ENCODE data around the gene TMEM151A. TPM values are rescaled to one million over a fixed set of nuclear protein-coding genes. Genes with fewer than 3 reads are reported as not detected.
"Not testable (repeated sequence)": the region's sequence is repeated elsewhere in the genome, so short reads cannot be mapped to it uniquely, and the experiment has no call there.

TMEM151A gene
- total RNA-seq, 2 experiments from 2014 or later = not detected

GRCh38 chr11:66302656-66303055 lies 11.0 kb downstream of the TMEM151A start:
- Mint-ChIP-seq H3K36me3 (ENCODE audit: low read depth) (no peaks in the 10 kb centered on the region), H3K4me1 (no peaks in the 10 kb centered on the region), H3K27ac (no peak overlapping the region), H3K27me3 (peaks cover 2% of the 10 kb centered on the region), H3K9me3 (no peaks in the 10 kb centered on the region), H3K4me3 (no peak overlapping the region)
- no peak for DNase-seq
- ChIA-PET POLR2A (no interaction called here), CTCF (interaction anchor here (1.6 kb wide), 1 partner anchor 10 kb away, joined by 12 read pairs; no protein-coding TSS in a partner anchor)

GRCh38 chr11:66309475-66309874 lies 17.8 kb downstream of the TMEM151A start:
- no peaks in the 10 kb centered on the region for H3K9me3 Mint-ChIP-seq
- H3K27ac Mint-ChIP-seq = no peak overlapping the region
- H3K4me1 Mint-ChIP-seq = peaks cover 19% of the 10 kb centered on the region
- H3K27me3 Mint-ChIP-seq = peaks cover 3% of the 10 kb centered on the region
- H3K4me3 Mint-ChIP-seq = no peak overlapping the region
- H3K36me3 Mint-ChIP-seq (ENCODE audit: low read depth) = no peaks in the 10 kb centered on the region
- CTCF ChIA-PET = interaction anchor here (0.7 to 3.5 kb wide), 3 partner anchors 13 to 80 kb away, joined by 3 to 18 read pairs (median 3); no protein-coding TSS in a partner anchor
- POLR2A ChIA-PET = no interaction called here
- DNase-seq = no peak

DNA sequence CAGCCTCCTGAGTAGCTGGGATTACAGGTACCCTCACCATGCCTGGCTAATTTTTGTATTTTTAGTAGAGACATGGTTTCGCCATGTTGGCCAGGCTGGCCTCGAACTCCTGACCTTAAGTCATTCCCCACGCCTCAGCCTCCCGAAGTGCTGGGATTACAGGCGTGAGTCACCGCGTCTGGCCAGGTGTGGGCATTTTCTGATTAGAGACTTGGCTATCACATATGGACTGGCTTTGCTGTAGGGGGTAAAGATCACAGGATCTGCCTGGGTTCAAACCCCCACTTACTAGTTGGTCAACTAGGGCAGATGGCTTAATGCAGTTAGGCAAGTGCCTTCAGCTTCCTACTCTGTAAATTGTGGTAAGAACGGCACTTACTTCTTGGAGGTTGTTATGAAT lies 18.6 kb downstream of the TMEM151A start:
- no peak for DNase-seq
- Mint-ChIP-seq H3K4me1 (peaks cover 25% of the 10 kb centered on the region), H3K27ac (no peak overlapping the region), H3K9me3 (no peaks in the 10 kb centered on the region), H3K4me3 (no peak overlapping the region), H3K36me3 (ENCODE audit: low read depth) (no peaks in the 10 kb centered on the region), H3K27me3 (peaks cover 3% of the 10 kb centered on the region)
- ChIA-PET POLR2A (no interaction called here), CTCF (interaction anchor here (2.6 to 3.5 kb wide), 2 partner anchors 80 to 88 kb away, joined by 7 to 18 read pairs; no protein-coding TSS in a partner anchor)

DNA sequence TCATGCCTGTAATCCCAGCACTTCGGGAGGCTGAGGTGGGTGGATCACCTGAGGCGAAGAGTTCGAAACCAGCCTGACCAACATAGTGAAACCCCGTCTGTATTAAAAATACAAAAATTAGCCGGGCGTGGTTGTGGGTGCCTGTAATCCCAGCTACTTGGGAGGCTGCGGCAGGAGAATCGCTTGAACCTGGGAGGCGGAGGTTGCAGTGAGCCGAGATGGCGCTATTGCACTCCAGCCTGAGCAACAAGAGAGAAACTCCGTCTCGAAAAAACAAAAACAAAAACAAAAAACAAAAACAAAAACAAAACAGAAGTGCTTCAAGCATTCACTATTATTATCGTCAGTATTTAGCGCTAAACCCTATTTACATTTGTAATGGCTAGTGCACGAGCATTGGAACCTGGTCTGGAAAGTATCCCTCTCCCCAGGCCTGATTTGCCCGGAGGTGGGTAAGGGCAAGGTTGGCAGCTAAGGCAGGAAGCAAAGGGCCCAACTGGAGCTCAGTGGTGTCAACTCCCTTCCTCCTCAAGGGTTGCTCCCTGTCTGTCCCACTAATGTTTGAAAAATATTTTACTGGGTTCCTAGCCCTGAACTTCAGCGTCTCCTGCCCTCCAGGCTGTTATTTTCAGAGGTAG lies 19.2 kb downstream of the TMEM151A start:
- H3K4me3 Mint-ChIP-seq; H3K9me3 Mint-ChIP-seq; H3K27ac Mint-ChIP-seq; H3K36me3 Mint-ChIP-seq (ENCODE audit: low read depth); POLR2A ChIA-PET; DNase-seq; H3K27me3 Mint-ChIP-seq: not testable (repeated sequence)
- CTCF ChIA-PET = interaction anchor here (0.6 to 3.5 kb wide), 33 partner anchors 9 to 257 kb away, joined by 3 to 18 read pairs (median 4); partner anchors contain the start of genes BRMS1, CTSF, RIN1 and YIF1A
- peaks cover 31% of the 10 kb centered on the region for H3K4me1 Mint-ChIP-seq

- no peaks in the 10 kb centered on the region for H3K36me3 Mint-ChIP-seq (ENCODE audit: low read depth)
- H3K27me3 Mint-ChIP-seq = peaks cover 3% of the 10 kb centered on the region
- H3K4me1 Mint-ChIP-seq = peaks cover 35% of the 10 kb centered on the region
- DNase-seq = no peak
- POLR2A ChIA-PET = no interaction called here
- CTCF ChIA-PET = interaction anchor here (0.6 to 3.5 kb wide), 34 partner anchors 9 to 257 kb away, joined by 3 to 18 read pairs (median 4); partner anchors contain the start of genes BRMS1, CTSF, RIN1 and YIF1A
- peak overlapping the region; percentile 99 for H3K27ac Mint-ChIP-seq
- no peaks in the 10 kb centered on the region for H3K9me3 Mint-ChIP-seq
- peak overlapping the region; percentile 87 for H3K4me3 Mint-ChIP-seq
These were observed 19.8 kb downstream of the TMEM151A start for GRCh38 chr11:66311470-66311964.

DNA sequence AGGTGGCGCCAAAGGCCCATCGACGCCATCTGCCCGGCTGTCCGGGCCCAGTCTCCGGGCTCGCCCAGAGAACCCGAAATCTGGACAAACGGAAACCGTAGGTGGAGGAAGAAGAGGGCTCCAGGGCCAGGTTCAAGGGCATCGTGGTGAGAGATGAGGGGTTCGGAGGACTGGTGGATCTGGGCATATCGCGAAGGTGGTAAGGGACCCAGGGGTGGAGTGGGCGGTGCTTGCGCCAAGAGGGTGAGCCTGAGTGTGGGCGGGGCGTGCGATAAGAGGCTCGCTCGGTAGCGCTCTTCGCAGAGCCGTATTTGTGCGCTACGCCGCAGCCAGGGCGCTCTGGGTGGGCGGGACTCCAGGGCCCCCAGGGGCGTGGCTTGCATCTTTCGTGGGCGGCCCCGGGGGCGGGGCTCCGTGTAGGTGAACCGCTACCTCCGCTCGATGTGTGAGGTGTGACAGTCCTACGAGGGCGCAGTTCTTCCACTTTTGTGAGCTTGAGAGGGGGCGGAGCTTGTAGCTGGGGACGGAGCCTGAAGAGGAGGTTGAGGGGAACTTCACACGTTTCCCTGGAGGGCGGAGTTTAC lies 20.4 kb downstream of the TMEM151A start:
- POLR2A ChIA-PET = no interaction called here
- CTCF ChIA-PET = interaction anchor here (0.7 to 3.5 kb wide), 40 partner anchors 10 to 452 kb away, joined by 3 to 18 read pairs (median 4); partner anchors contain the start of genes CTSF, MRPL11, RIN1 and YIF1A

GRCh38 chr11:66312549-66313320 lies 21.0 kb downstream of the TMEM151A start:
- Mint-ChIP-seq H3K27ac (peak overlapping the region; percentile 99), H3K27me3 (no peaks in the 10 kb centered on the region), H3K4me3 (peak overlapping the region; percentile 87), H3K4me1 (peaks cover 43% of the 10 kb centered on the region), H3K9me3 (no peaks in the 10 kb centered on the region), H3K36me3 (ENCODE audit: low read depth) (no peaks in the 10 kb centered on the region)
- ChIA-PET POLR2A (no interaction called here), CTCF (interaction anchor here (0.5 to 3.5 kb wide), 27 partner anchors 10 to 453 kb away, joined by 3 to 18 read pairs (median 4); partner anchors contain the start of genes MRPL11, RIN1 and YIF1A)
- peak; percentile 100 for DNase-seq

More for the DNA sequence above, 20.4 kb downstream of the TMEM151A start:
- H3K9me3 Mint-ChIP-seq = no peaks in the 10 kb centered on the region
- H3K4me3 Mint-ChIP-seq = peak overlapping the region; percentile 87
- peaks cover 3% of the 10 kb centered on the region for H3K27me3 Mint-ChIP-seq
- peaks cover 36% of the 10 kb centered on the region for H3K4me1 Mint-ChIP-seq
- DNase-seq = peak; percentile 98
- H3K27ac Mint-ChIP-seq = peak overlapping the region; percentile 99
- H3K36me3 Mint-ChIP-seq (ENCODE audit: low read depth) = no peaks in the 10 kb centered on the region

DNA sequence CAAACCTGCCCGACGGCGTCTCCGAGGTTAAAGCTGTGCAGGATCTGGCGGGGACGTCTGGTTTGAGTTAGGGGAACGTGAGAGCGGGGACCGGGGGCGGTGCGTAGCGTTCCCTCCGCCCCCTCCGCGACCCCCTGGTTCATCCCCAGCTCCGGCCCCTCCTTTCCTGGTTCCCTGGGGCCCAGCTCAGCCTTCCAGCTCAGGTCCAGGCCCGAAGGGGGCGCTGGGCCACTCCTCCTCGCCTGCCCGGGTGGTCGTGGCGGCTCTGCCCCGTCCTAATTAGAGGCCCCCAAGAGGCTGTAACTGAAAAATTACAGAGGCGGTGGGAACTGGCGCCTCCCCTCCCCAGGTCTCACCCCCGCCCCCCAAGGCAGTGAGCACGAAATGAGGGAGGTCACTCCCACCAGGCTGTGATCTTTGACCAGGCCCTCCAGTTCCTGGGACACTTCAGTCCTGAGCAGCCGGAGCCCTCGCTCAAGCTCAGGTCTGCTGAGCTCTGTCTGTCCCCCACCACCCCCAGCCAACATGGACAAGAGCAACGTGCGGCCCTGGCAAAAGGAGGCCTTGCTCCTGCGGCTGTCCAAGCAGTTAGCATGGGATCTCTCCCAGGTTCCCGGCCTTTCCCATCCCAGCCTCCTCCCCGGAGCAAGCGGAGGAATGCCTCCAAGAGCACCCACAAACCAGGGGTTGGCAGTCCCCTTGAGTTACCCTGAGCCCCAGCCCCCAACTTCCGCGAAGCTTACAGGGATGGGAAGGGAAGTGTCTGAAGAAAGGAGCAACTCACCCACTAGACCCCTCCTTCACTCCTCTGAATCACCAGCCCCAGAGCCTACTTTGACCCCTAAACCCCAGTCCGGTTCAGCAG lies 21.9 kb downstream of the TMEM151A start:
- POLR2A ChIA-PET = no interaction called here
- Mint-ChIP-seq H3K36me3 (ENCODE audit: low read depth) (peaks cover under 1% of the 10 kb centered on the region), H3K27ac (peak overlapping the region; percentile 99), H3K4me3 (peak overlapping the region; percentile 87), H3K4me1 (peaks cover 51% of the 10 kb centered on the region), H3K9me3 (no peaks in the 10 kb centered on the region), H3K27me3 (no peaks in the 10 kb centered on the region)
- CTCF ChIA-PET = interaction anchor here (0.5 to 3.5 kb wide), 13 partner anchors 11 to 454 kb away, joined by 3 to 18 read pairs (median 4); partner anchors contain the start of gene YIF1A
- no peak for DNase-seq

DNA sequence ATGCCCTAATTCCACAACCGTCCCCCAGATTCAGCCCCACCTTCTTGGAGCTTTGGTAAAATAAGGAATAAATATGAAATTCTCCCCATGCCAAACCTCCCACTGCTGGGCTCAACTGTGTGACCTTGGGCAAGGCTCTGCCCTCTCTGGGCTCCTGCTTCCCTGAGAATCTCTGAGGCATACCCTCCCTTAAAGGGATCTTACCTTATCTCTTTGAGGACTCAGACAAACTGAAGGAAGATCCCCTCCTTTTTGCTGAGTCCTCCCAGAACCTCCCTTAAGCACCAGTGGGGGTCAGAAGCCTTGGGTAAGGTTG lies 22.4 kb downstream of the TMEM151A start:
- Mint-ChIP-seq H3K4me1 (peaks cover 57% of the 10 kb centered on the region), H3K27me3 (no peaks in the 10 kb centered on the region), H3K36me3 (ENCODE audit: low read depth) (peaks cover 3% of the 10 kb centered on the region), H3K9me3 (no peaks in the 10 kb centered on the region), H3K27ac (peak overlapping the region; percentile 99), H3K4me3 (peak overlapping the region; percentile 53)
- CTCF ChIA-PET = interaction anchor here (1.1 to 1.4 kb wide), 2 partner anchors 15 to 36 kb away, joined by 3 read pairs; no protein-coding TSS in a partner anchor
- DNase-seq = no peak
- POLR2A ChIA-PET = no interaction called here

DNA sequence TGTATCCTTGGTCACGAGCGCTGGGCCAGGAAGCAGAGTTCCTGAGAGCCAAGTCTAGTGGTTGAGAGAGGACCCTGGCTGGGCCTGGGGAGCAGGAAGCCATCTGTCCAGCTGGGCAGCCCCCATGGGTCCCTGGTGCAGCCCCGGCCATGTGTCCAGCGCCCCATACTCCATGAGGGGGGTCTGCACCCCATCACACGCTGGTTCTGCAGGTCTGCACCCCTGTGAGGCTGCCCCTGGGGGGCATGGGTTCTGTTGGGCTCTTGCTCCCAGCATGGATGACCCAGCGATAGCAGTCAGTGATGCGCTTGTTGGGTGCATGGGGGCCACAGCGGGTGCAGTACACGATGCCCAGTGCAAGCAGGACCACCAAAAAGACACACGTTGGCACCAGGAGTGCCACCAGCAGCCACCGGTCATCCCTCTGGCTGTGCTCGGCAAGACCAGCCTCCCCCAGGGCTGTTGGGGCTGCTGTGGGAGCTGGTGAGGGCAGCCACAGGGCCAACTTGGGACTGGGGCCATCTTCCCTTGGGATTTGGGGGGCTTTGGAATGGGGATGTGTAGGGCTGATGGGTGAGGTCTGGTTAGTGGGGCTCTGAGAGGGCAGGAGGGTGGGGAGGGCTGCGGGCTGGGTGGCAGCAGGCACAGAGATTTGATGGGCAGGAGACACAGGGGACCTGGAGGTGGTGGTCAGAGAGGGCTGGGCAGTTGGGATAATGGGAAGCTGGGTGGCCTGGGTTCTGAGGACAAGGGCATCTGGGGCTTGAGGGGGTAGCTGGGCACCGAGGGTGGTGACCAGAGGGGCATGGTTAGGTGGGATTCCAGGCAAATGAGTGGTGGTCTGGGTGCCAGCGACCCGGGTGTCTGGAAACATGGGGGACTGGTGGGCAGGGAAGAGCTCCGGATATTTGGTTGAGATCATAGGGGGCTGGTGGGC lies 23.1 kb downstream of the TMEM151A start:
- ChIA-PET CTCF (interaction anchor here (0.9 to 1.4 kb wide), 4 partner anchors 10 to 74 kb away, joined by 3 to 5 read pairs (median 3); partner anchors contain the start of gene RIN1), POLR2A (no interaction called here)
- Mint-ChIP-seq H3K36me3 (ENCODE audit: low read depth) (peaks cover 4% of the 10 kb centered on the region), H3K27ac (peak overlapping the region; percentile 82), H3K9me3 (peaks cover under 1% of the 10 kb centered on the region), H3K27me3 (no peaks in the 10 kb centered on the region), H3K4me1 (peaks cover 63% of the 10 kb centered on the region), H3K4me3 (peak overlapping the region; percentile 53)
- DNase-seq = no peak

- CTCF ChIA-PET = interaction anchor here (0.9 to 3.8 kb wide), 4 partner anchors 10 to 73 kb away, joined by 3 to 17 read pairs (median 4); partner anchors contain the start of gene RIN1
- POLR2A ChIA-PET = no interaction called here
These were observed 23.8 kb downstream of the TMEM151A start for GRCh38 chr11:66315498-66315885.

More at GRCh38 chr11:66315498-66315885, 23.8 kb downstream of the TMEM151A start:
- H3K4me3 Mint-ChIP-seq = peak overlapping the region; percentile 40
- peak overlapping the region; percentile 82 for H3K27ac Mint-ChIP-seq
- peaks cover 6% of the 10 kb centered on the region for H3K9me3 Mint-ChIP-seq
- DNase-seq = no peak
- no peaks in the 10 kb centered on the region for H3K27me3 Mint-ChIP-seq
- peaks cover 68% of the 10 kb centered on the region for H3K4me1 Mint-ChIP-seq
- H3K36me3 Mint-ChIP-seq (ENCODE audit: low read depth) = peaks cover 10% of the 10 kb centered on the region

Measured in activated CD4-positive, alpha-beta T cell treated with anti-CD3 and anti-CD28 coated beads, Interleukin-2, amount 10 ng/mL, durations not matched to agents 7 days and 5 days (primary cell).